Smooth muscle cell (in vitro differentiated cells): ENCODE results near the gene NRIP3. TPM values are rescaled to one million over a fixed set of nuclear protein-coding genes. Genes with fewer than 3 reads are reported as not detected.

Experiments used
- DNase-seq: peaks from one replicate; lab custom pipeline; 2025; ENCODE audit not compliant: unreplicated experiment; lab: John Stamatoyannopoulos, UW
- H2AFZ ChIP-seq: fragments of 200-600 bp; sonication (generic); 2 replicates; pipeline ENCODE4 v1.6.0; 2016; ENCODE audit warnings: antibody characterized with exemption, low read depth, mild to moderate bottlenecking
- H3F3A ChIP-seq: fragments of 200-600 bp; sonication (generic); 2 replicates; pipeline ENCODE4 v1.6.0; 2017; ENCODE audit warnings: antibody characterized with exemption, low read depth
- H3K27ac ChIP-seq: fragments of 200-600 bp; sonication (generic); 2 replicates; pipeline ENCODE4 v1.5.1; 2016; ENCODE audit warnings: low read depth, mild to moderate bottlenecking
- H3K27me3 ChIP-seq: fragments of 200-600 bp; sonication (generic); 2 replicates; pipeline ENCODE4 v1.6.1; 2016; ENCODE audit warnings: low read depth, mild to moderate bottlenecking
- H3K36me3 ChIP-seq: fragments of 200-600 bp; sonication (generic); 2 replicates; pipeline ENCODE4 v1.5.1; 2016; ENCODE audit warnings: low read depth
- H3K4me1 ChIP-seq: fragments of 200-600 bp; sonication (generic); 2 replicates; pipeline ENCODE4 v1.5.1; 2016; ENCODE audit warnings: low read depth
- H3K4me2 ChIP-seq: fragments of 200-600 bp; sonication (generic); 2 replicates; pipeline ENCODE4 v1.6.0; 2016; ENCODE audit warnings: mild to moderate bottlenecking
- H3K4me3 ChIP-seq: fragments of 200-600 bp; sonication (generic); 2 replicates; pipeline ENCODE4 v1.5.1; 2016; ENCODE audit warnings: mild to moderate bottlenecking
- H3K79me2 ChIP-seq: fragments of 200-600 bp; sonication (generic); 2 replicates; pipeline ENCODE4 v1.6.0; 2016; ENCODE audit warnings: low read depth, mild to moderate bottlenecking
- H3K9ac ChIP-seq: fragments of 200-600 bp; sonication (generic); 2 replicates; pipeline ENCODE4 v1.6.0; 2016; ENCODE audit warnings: low read depth
- H3K9me3 ChIP-seq: fragments of 200-600 bp; sonication (generic); replicated peaks from 2 replicates; pipeline ENCODE4 v1.5.1; 2016; ENCODE audit warnings: low read depth
- H4K20me1 ChIP-seq: fragments of 200-600 bp; sonication (generic); 2 replicates; pipeline ENCODE4 v1.6.0; 2016; ENCODE audit warnings: low read depth
- CTCF ChIP-seq: fragments of 200-600 bp; sonication (generic); IDR thresholded peaks from 2 replicates; pipeline ENCODE4 v1.5.1; 2017; ENCODE audit warnings: borderline replicate concordance, mild to moderate bottlenecking, antibody characterized with exemption; ENCODE audit not compliant: insufficient read depth, poor library complexity, severe bottlenecking
- WGBS: methylation state at CpG from one replicate; pipeline ENCODE4 v1.1.7; 2016; ENCODE audit warnings: low lambda C conversion rate; 5-methylcytosine and 5-hydroxymethylcytosine counted together
- polyA plus RNA-seq: library from polyadenylated mRNA; unstranded; fragments of >200 nt; fragmentation: Nextera tagmentation; extraction: Ambion mirVana; gene quantifications from 2 replicates; pipeline ENCODE4 v1.2.1, GENCODE V29; 2016
- total RNA-seq: library from RNA; depleted of rRNA; stranded (reverse); fragments of >200 nt; gene quantifications from 2 replicates; pipeline ENCODE4 v1.2.3, GENCODE V29; 2014

NRIP3 gene
- total and polyA plus RNA-seq, 2 experiments from 2014 or later, result 10.1 to 19.6 TPM

- peaks cover 21% of the 10 kb centered on the region for H3K4me1 ChIP-seq
- H3K27ac ChIP-seq, result no peak overlapping the region
- H2AFZ ChIP-seq, result no peak overlapping the region
- no peaks in the 10 kb centered on the region for H3K79me2 ChIP-seq
- H4K20me1 ChIP-seq, result no peaks in the 10 kb centered on the region
- H3F3A ChIP-seq, result no peaks in the 10 kb centered on the region
- no peak overlapping the region for H3K4me3 ChIP-seq
- WGBS, result 89% methylated on average over 6 of the region's 6 CpGs
- H3K4me2 ChIP-seq, result no peak overlapping the region
- no peak for TF ChIP-seq CTCF
- no peaks in the 10 kb centered on the region for H3K9me3 ChIP-seq
- H3K36me3 ChIP-seq, result no peaks in the 10 kb centered on the region
- DNase-seq, result no peak
- H3K9ac ChIP-seq, result no peak overlapping the region
- no peaks in the 10 kb centered on the region for H3K27me3 ChIP-seq
Observed at GRCh38 chr11:9019861-9020260, 16.1 kb upstream of the NRIP3 start.

- no peaks in the 10 kb centered on the region for H3K36me3 ChIP-seq
- H3K79me2 ChIP-seq, result no peaks in the 10 kb centered on the region
- H3K27me3 ChIP-seq, result no peaks in the 10 kb centered on the region
- no peaks in the 10 kb centered on the region for H3K9me3 ChIP-seq
- no peaks in the 10 kb centered on the region for H4K20me1 ChIP-seq
- H3F3A ChIP-seq, result no peaks in the 10 kb centered on the region
- H3K4me1 ChIP-seq, result peaks cover 21% of the 10 kb centered on the region
- peak; percentile 12 for DNase-seq
- no peak overlapping the region for H3K9ac ChIP-seq
- H2AFZ ChIP-seq, result no peak overlapping the region
- no peak overlapping the region for H3K4me3 ChIP-seq
- 39% methylated on average over 5 of the region's 5 CpGs for WGBS
- peak overlapping the region; percentile 1 for H3K27ac ChIP-seq
- no peak for TF ChIP-seq CTCF
- H3K4me2 ChIP-seq, result no peak overlapping the region
Observed at GRCh38 chr11:9017773-9018172, 14.0 kb upstream of the NRIP3 start.

- Histone ChIP-seq H3K27ac (peak overlapping the region; percentile 1), H3K4me1 (peaks cover 21% of the 10 kb centered on the region), H3K27me3 (no peaks in the 10 kb centered on the region), H2AFZ (peak overlapping the region; percentile 41), H3F3A (no peaks in the 10 kb centered on the region), H3K4me2 (peak overlapping the region; percentile 12), H3K9me3 (no peaks in the 10 kb centered on the region), H3K9ac (no peak overlapping the region), H3K4me3 (no peak overlapping the region), H4K20me1 (no peaks in the 10 kb centered on the region), H3K36me3 (no peaks in the 10 kb centered on the region), H3K79me2 (no peaks in the 10 kb centered on the region)
- no peak for DNase-seq
- WGBS, result 68% methylated on average over 6 of the region's 6 CpGs
- TF ChIP-seq CTCF, result no peak
Observed at GRCh38 chr11:9016916-9017642, 13.3 kb upstream of the NRIP3 start.

- Histone ChIP-seq H3K4me3 (no peak overlapping the region), H3K9me3 (no peaks in the 10 kb centered on the region), H3K27me3 (no peaks in the 10 kb centered on the region), H3K79me2 (no peaks in the 10 kb centered on the region), H3K4me1 (peaks cover 21% of the 10 kb centered on the region), H2AFZ (no peak overlapping the region), H3K4me2 (peak overlapping the region; percentile 36), H3K9ac (no peak overlapping the region), H4K20me1 (no peaks in the 10 kb centered on the region), H3K27ac (no peak overlapping the region), H3K36me3 (no peaks in the 10 kb centered on the region), H3F3A (no peaks in the 10 kb centered on the region)
- WGBS, result 28% methylated on average over 4 of the region's 4 CpGs
- TF ChIP-seq CTCF, result peak; percentile 67
- no peak for DNase-seq
Observed at GRCh38 chr11:9015677-9016076, 11.9 kb upstream of the NRIP3 start.
